Mesodermal cell (in vitro differentiated cells): ENCODE results near the gene SCGB1A1.

Experiments used
- H3K27ac ChIP-seq: 2 replicates; pipeline ENCODE4 v1.7.0; 2013; ENCODE audit warnings: mild to moderate bottlenecking, low read depth, low read length, moderate library complexity; ENCODE audit not compliant: severe bottlenecking
- H3K36me3 ChIP-seq: 2 replicates; pipeline ENCODE4 v1.7.1; 2013; ENCODE audit warnings: mild to moderate bottlenecking, low read length, moderate library complexity; ENCODE audit not compliant: control insufficient read depth, insufficient read depth
- H3K4me1 ChIP-seq: one replicate; pipeline ENCODE4 v1.7.1; 2013; ENCODE audit warnings: mild to moderate bottlenecking, low read length; ENCODE audit not compliant: insufficient read depth, control insufficient read depth, poor library complexity, severe bottlenecking
- H3K4me3 ChIP-seq: 2 replicates; pipeline ENCODE4 v1.7.0; 2013; ENCODE audit warnings: low read length, control low read depth, mild to moderate bottlenecking; ENCODE audit not compliant: insufficient read depth, poor library complexity, severe bottlenecking; ENCODE audit errors: extremely low read depth
- H3K9me3 ChIP-seq: 2 replicates; pipeline ENCODE4 v1.7.1; 2013; ENCODE audit warnings: mild to moderate bottlenecking, low read length, moderate library complexity; ENCODE audit not compliant: control insufficient read depth
- WGBS, 2 experiments: methylation state at CpG; one replicate each; pipeline ENCODE4 v1.1.5; 2013; ENCODE audit warnings: missing lambda C conversion rate in 2 of 2; ENCODE audit not compliant: insufficient coverage in 2 of 2; 5-methylcytosine and 5-hydroxymethylcytosine counted together

SCGB1A1 gene

GRCh38 chr11:62421996-62422395, 3.2 kb downstream of the SCGB1A1 start:
- Histone ChIP-seq H3K27ac (no peak overlapping the region), H3K9me3 (no peaks in the 10 kb centered on the region), H3K36me3 (no peaks in the 10 kb centered on the region), H3K4me1 (peaks cover 12% of the 10 kb centered on the region), H3K4me3 (no peak overlapping the region)
- WGBS, 2 experiments, result 80 to 95% methylated on average over 4 to 7 of the region's 7 CpGs

GRCh38 chr11:62423012-62423411, 4.2 kb downstream of the SCGB1A1 start:
- peaks cover 21% of the 10 kb centered on the region for H3K4me1 ChIP-seq
- 71 to 80% methylated on average over 1 of the region's 4 CpGs for WGBS, 2 experiments
- H3K4me3 ChIP-seq, result no peak overlapping the region
- no peaks in the 10 kb centered on the region for H3K36me3 ChIP-seq
- H3K27ac ChIP-seq, result no peak overlapping the region
- H3K9me3 ChIP-seq, result no peaks in the 10 kb centered on the region

- WGBS, 2 experiments, result 80 to 87% methylated on average over 5 of the region's 6 CpGs
- H3K27ac ChIP-seq, result peak overlapping the region; percentile 84
- H3K36me3 ChIP-seq, result no peaks in the 10 kb centered on the region
- peaks cover 6% of the 10 kb centered on the region for H3K9me3 ChIP-seq
- H3K4me1 ChIP-seq, result peaks cover 41% of the 10 kb centered on the region
- no peak overlapping the region for H3K4me3 ChIP-seq
Observed at GRCh38 chr11:62427630-62428233, 8.9 kb downstream of the SCGB1A1 start.

GRCh38 chr11:62428871-62429560, 10.2 kb downstream of the SCGB1A1 start:
- H3K36me3 ChIP-seq, result no peaks in the 10 kb centered on the region
- WGBS, 2 experiments, result 92 to 97% methylated on average over 4 to 5 of the region's 8 CpGs
- H3K9me3 ChIP-seq, result peaks cover 6% of the 10 kb centered on the region
- peak overlapping the region; percentile 84 for H3K27ac ChIP-seq
- peaks cover 46% of the 10 kb centered on the region for H3K4me1 ChIP-seq
- H3K4me3 ChIP-seq, result no peak overlapping the region

- Histone ChIP-seq H3K4me1 (peaks cover 46% of the 10 kb centered on the region), H3K4me3 (no peak overlapping the region), H3K9me3 (peaks cover 6% of the 10 kb centered on the region), H3K36me3 (no peaks in the 10 kb centered on the region), H3K27ac (no peak overlapping the region)
- WGBS, 2 experiments, result 94 to 100% methylated on average over 3 of the region's 3 CpGs
Observed at GRCh38 chr11:62430425-62430824, 11.6 kb downstream of the SCGB1A1 start.

GRCh38 chr11:62431171-62431901, 12.5 kb downstream of the SCGB1A1 start:
- no peak overlapping the region for H3K4me3 ChIP-seq
- H3K4me1 ChIP-seq, result peaks cover 48% of the 10 kb centered on the region
- peaks cover 6% of the 10 kb centered on the region for H3K9me3 ChIP-seq
- H3K36me3 ChIP-seq, result no peaks in the 10 kb centered on the region
- WGBS, 2 experiments, result 90 to 96% methylated on average over 9 of the region's 11 CpGs
- H3K27ac ChIP-seq, result no peak overlapping the region

GRCh38 chr11:62432695-62433094, 13.9 kb downstream of the SCGB1A1 start:
- H3K4me3 ChIP-seq, result no peak overlapping the region
- H3K36me3 ChIP-seq, result no peaks in the 10 kb centered on the region
- peaks cover 35% of the 10 kb centered on the region for H3K4me1 ChIP-seq
- peaks cover 6% of the 10 kb centered on the region for H3K9me3 ChIP-seq
- no peak overlapping the region for H3K27ac ChIP-seq
- 95 to 96% methylated on average over 5 to 7 of the region's 9 CpGs for WGBS, 2 experiments

- Histone ChIP-seq H3K36me3 (no peaks in the 10 kb centered on the region), H3K9me3 (peaks cover 6% of the 10 kb centered on the region), H3K27ac (no peak overlapping the region), H3K4me1 (peaks cover 31% of the 10 kb centered on the region), H3K4me3 (no peak overlapping the region)
- WGBS, 2 experiments, result 82 to 88% methylated on average over 8 to 9 of the region's 16 CpGs
Observed at GRCh38 chr11:62433141-62433903, 14.5 kb downstream of the SCGB1A1 start.

- no peak overlapping the region for H3K27ac ChIP-seq
- peaks cover 25% of the 10 kb centered on the region for H3K4me1 ChIP-seq
- H3K4me3 ChIP-seq, result no peak overlapping the region
- no peaks in the 10 kb centered on the region for H3K36me3 ChIP-seq
- H3K9me3 ChIP-seq, result peaks cover 6% of the 10 kb centered on the region
- 57 to 86% methylated on average over 3 to 5 of the region's 6 CpGs for WGBS, 2 experiments
Observed at GRCh38 chr11:62433904-62434276, 15.1 kb downstream of the SCGB1A1 start.

GRCh38 chr11:62435846-62436660, 17.2 kb downstream of the SCGB1A1 start:
- WGBS, 2 experiments, result 94 to 96% methylated on average over 3 of the region's 5 CpGs
- Histone ChIP-seq H3K36me3 (no peaks in the 10 kb centered on the region), H3K27ac (no peak overlapping the region), H3K9me3 (no peaks in the 10 kb centered on the region), H3K4me1 (peaks cover 24% of the 10 kb centered on the region), H3K4me3 (no peak overlapping the region)
